ENCODE measurements around the gene MORN1. TPM values are rescaled to one million over a fixed set of nuclear protein-coding genes. Genes with fewer than 3 reads are reported as not detected.
A peak's percentile ranks its signal among the peaks of the same experiment; 100 is the strongest.

MORN1 gene
- total and polyA plus RNA-seq, 10 of the 15 experiments (the other 5 are each of a cell fraction or from before 2014, with no cell fraction given): 0.76 to 7.9 (median 5.5) TPM

DNA sequence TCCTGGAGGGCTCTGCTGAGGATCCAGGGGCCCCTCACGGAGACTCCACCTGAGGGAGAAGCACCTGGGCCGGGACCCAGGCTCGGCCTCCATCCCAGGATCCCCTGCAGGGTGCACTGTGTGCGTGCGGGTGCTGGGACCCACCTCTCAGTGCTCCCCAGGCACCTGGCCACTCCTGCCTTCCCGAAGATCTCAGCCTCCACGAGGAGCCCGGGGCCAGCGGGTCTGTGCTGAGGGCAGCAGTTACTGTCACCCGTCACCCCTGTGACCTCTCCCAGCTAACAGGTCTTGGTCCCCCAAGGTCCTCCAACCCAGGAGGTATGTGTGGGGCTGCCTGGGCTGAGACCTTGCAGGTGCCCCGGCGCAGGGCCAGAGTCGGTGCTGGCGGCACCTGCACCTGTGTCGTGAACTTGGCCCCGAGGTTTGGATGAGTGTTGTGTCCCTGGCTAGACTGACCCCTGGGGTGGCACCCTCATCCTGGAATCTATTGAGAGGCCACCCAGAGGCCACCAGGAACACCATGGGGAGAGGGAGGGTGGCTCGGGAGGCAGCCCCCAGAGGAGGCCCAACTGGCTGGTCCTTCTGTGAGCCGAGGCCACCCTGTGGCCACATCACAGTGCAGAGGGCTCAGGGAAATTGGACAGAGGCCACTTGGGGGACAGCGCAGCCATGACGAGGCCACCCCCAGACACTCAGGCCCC lies 17.7 kb downstream of the MORN1 start:
- BruUV-seq (replicated peaks): no TSS peak
- Histone ChIP-seq H3K4me1 (ENCODE audit: control insufficient read depth, insufficient read depth, low read length) (no peaks in the 10 kb centered on the region), H3K4me3 (no peak overlapping the region), H3K79me2 (ENCODE audit: control insufficient read depth, insufficient read depth, low read length) (no peaks in the 10 kb centered on the region), H3K27ac (ENCODE audit: control insufficient read depth, insufficient read depth) (no peak overlapping the region), H4K20me1 (ENCODE audit: control insufficient read depth, insufficient read depth) (no peaks in the 10 kb centered on the region), H3K4me2 (ENCODE audit: control insufficient read depth, insufficient read depth) (no peak overlapping the region), H3K9ac (ENCODE audit: control insufficient read depth, insufficient read depth, low read length) (no peak overlapping the region), H3K9me3 (replicated peaks; ENCODE audit: control insufficient read depth, insufficient read depth, low read length) (no peaks in the 10 kb centered on the region), H3K36me3 (ENCODE audit: control insufficient read depth in 2 of 2, insufficient read depth in 2 of 2, low read length in 1 of 2) (no peaks in the 10 kb centered on the region), H3K27me3 (replicated peaks in 1 of 2; ENCODE audit: control insufficient read depth in 2 of 2, insufficient read depth in 2 of 2, low read length in 1 of 2) (no peaks in the 10 kb centered on the region), H2AFZ (ENCODE audit: control insufficient read depth, low read depth, low read length) (no peak overlapping the region)
- DNase-seq (ENCODE audit: low read depth, low spot score) (no peak), FAIRE-seq (no peak), ATAC-seq (no peak)
- ChIA-PET RAD21 (ENCODE audit: unreplicated experiment) (no interaction called here), CTCF (no interaction called here), SMC1A (ENCODE audit: uncharacterized antibody, unreplicated experiment) (no interaction called here), POLR2A (no interaction called here)
- intact Hi-C loops (cut with micrococcal nuclease; ENCODE audit: unreplicated experiment) (no loop called here), in situ Hi-C loops (cut with MboI) (no loop called here)
- WGBS (ENCODE audit: insufficient coverage, insufficient replicate concordance, low lambda C conversion rate, missing lambda C conversion rate): 43% methylated on average over 20 of the region's 20 CpGs
- no peak for TF ChIP-seq SMC3 (IDR thresholded peaks at IDR 0.05; ENCODE audit: borderline replicate concordance, low read length)
- TF ChIP-seq CEBPB (IDR thresholded peaks at IDR 0.05; ENCODE audit: borderline replicate concordance in 1 of 2, low read depth in 2 of 2, low read length in 2 of 2): no peak
- TF ChIP-seq POLR2A (IDR thresholded peaks at IDR 0.05; ENCODE audit: low read depth, low read length): peak; percentile 35; the same call in 1 of the 2 replicates

DNA sequence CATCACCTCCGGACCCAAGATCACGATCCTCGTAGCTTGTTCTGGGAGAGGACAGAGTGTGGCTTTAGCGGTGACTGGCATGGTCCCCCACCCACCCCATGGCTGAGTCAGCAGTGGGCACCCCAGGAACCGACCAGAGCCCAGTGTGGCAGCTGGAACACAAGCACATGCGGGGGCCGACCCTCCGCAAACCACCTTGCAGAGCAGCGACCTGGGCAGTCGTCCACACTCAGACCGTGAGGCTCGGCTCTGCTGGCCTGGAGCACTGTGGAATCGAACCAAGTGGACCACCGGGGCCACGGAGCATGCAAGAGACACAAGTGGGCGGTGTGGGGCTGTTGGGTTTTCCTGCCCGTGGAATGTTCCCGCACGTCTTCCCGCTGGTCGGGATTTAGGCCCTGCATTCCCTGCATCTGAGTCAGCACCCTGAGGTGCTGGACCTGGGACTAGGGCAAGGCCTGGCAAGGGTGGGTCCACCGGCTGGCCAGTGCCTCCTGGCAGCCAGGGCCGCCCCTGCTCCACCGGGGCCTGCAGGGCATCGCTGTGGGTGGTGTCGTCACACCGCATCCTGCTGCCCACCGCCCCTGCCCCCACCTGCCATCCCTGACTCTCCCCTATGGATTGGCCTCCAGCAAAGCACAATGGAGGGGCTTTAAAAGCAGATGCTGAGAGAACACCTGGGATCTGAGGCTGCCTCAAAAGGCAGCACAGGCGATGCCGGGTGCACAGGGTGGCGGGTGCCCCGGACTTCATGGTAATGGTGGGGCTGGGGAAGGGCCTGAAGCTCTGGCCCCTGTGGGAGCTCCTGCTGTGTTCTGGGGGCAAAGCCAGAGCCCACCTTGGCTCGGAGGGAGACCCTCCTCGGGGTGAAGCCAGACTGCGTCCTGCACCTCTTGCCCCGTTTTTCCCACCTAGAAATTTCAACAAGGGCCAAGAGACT lies 18.5 kb downstream of the MORN1 start:
- ChIA-PET POLR2A (no interaction called here), RAD21 (ENCODE audit: unreplicated experiment) (no interaction called here), SMC1A (ENCODE audit: uncharacterized antibody, unreplicated experiment) (no interaction called here), CTCF (interaction anchor here (0.5 kb wide), 1 partner anchor 209 kb away, joined by 4 read pairs; no protein-coding TSS in a partner anchor)
- no peak overlapping the region for H3K4me2 ChIP-seq (ENCODE audit: control insufficient read depth, insufficient read depth)
- no peaks in the 10 kb centered on the region for H3K79me2 ChIP-seq (ENCODE audit: control insufficient read depth, insufficient read depth, low read length)
- H3K36me3 ChIP-seq (ENCODE audit: control insufficient read depth in 2 of 2, insufficient read depth in 2 of 2, low read length in 1 of 2): no peaks in the 10 kb centered on the region
- no peaks in the 10 kb centered on the region for H3K9me3 ChIP-seq (replicated peaks; ENCODE audit: control insufficient read depth, insufficient read depth, low read length)
- no peak for DNase-seq (ENCODE audit: low read depth, low spot score)
- intact Hi-C loops (cut with micrococcal nuclease; ENCODE audit: unreplicated experiment): no loop called here
- H3K27ac ChIP-seq (ENCODE audit: control insufficient read depth, insufficient read depth): no peak overlapping the region
- ATAC-seq: no peak
- H3K9ac ChIP-seq (ENCODE audit: control insufficient read depth, insufficient read depth, low read length): no peak overlapping the region
- in situ Hi-C loops (cut with MboI): no loop called here
- H3K27me3 ChIP-seq (replicated peaks in 1 of 2; ENCODE audit: control insufficient read depth in 2 of 2, insufficient read depth in 2 of 2, low read length in 1 of 2): no peaks in the 10 kb centered on the region
- WGBS (ENCODE audit: insufficient coverage, insufficient replicate concordance, low lambda C conversion rate, missing lambda C conversion rate): 45% methylated on average over 35 of the region's 36 CpGs
- no peaks in the 10 kb centered on the region for H3K4me1 ChIP-seq (ENCODE audit: control insufficient read depth, insufficient read depth, low read length)
- FAIRE-seq: no peak
- H4K20me1 ChIP-seq (ENCODE audit: control insufficient read depth, insufficient read depth): no peaks in the 10 kb centered on the region
- no peak overlapping the region for H2AFZ ChIP-seq (ENCODE audit: control insufficient read depth, low read depth, low read length)
- TF ChIP-seq, protein P1, sequence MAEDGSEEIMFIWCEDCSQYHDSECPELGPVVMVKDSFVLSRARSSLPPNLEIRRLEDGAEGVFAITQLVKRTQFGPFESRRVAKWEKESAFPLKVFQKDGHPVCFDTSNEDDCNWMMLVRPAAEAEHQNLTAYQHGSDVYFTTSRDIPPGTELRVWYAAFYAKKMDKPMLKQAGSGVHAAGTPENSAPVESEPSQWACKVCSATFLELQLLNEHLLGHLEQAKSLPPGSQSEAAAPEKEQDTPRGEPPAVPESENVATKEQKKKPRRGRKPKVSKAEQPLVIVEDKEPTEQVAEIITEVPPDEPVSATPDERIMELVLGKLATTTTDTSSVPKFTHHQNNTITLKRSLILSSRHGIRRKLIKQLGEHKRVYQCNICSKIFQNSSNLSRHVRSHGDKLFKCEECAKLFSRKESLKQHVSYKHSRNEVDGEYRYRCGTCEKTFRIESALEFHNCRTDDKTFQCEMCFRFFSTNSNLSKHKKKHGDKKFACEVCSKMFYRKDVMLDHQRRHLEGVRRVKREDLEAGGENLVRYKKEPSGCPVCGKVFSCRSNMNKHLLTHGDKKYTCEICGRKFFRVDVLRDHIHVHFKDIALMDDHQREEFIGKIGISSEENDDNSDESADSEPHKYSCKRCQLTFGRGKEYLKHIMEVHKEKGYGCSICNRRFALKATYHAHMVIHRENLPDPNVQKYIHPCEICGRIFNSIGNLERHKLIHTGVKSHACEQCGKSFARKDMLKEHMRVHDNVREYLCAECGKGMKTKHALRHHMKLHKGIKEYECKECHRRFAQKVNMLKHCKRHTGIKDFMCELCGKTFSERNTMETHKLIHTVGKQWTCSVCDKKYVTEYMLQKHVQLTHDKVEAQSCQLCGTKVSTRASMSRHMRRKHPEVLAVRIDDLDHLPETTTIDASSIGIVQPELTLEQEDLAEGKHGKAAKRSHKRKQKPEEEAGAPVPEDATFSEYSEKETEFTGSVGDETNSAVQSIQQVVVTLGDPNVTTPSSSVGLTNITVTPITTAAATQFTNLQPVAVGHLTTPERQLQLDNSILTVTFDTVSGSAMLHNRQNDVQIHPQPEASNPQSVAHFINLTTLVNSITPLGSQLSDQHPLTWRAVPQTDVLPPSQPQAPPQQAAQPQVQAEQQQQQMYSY (CRISPR knock-in tag; IDR thresholded peaks at IDR 0.05): no peak
- TF ChIP-seq POLR2A (IDR thresholded peaks at IDR 0.05; ENCODE audit: low read depth, low read length): peak; percentile 16; the same call in 1 of the 2 replicates
- no peak overlapping the region for H3K4me3 ChIP-seq
- no TSS peak for BruUV-seq (replicated peaks)

All from GM12878 (cell line).